HFFc6 (cell line): Measurements from ENCODE around the gene C4orf33. TPM values are rescaled to one million over a fixed set of nuclear protein-coding genes. Genes with fewer than 3 reads are reported as not detected.

Source experiments
- DNase-seq: peaks from one replicate; pipeline ENCODE4 v3.0.0-alpha.2; 2018
- H3K27ac Mint-ChIP-seq: 2 replicates; pipeline ENCODE4 v1.8.0; 2020; ENCODE audit warnings: mild to moderate bottlenecking, mixed read lengths
- H3K27me3 Mint-ChIP-seq: 2 replicates; pipeline ENCODE4 v1.8.0; 2021; ENCODE audit warnings: mild to moderate bottlenecking, moderate library complexity, mixed read lengths; ENCODE audit not compliant: insufficient read depth
- H3K36me3 Mint-ChIP-seq: 2 replicates; pipeline ENCODE4 v1.8.0; 2021; ENCODE audit warnings: low read depth, mixed read lengths
- H3K4me1 Mint-ChIP-seq: 2 replicates; pipeline ENCODE4 v1.8.0; 2020; ENCODE audit warnings: low read depth, mixed read lengths
- H3K4me3 Mint-ChIP-seq: 2 replicates; pipeline ENCODE4 v1.8.0; 2020; ENCODE audit warnings: mild to moderate bottlenecking, moderate library complexity, mixed read lengths
- H3K9me3 Mint-ChIP-seq: 2 replicates; pipeline ENCODE4 v1.8.0; 2020; ENCODE audit warnings: mild to moderate bottlenecking, mixed read lengths
- total RNA-seq, 6 experiments: library from RNA; stranded (reverse); fragmentation: NEBNext Ultra II Directional; extraction: Animal tissue kit (Norgen Biotek cat#: 25700); gene quantifications; 2 replicates in 1 of 6; 3 replicates in 5 of 6; pipeline ENCODE4 v1.2.3, GENCODE V29; 2021
- TF ChIP-seq, protein P1 (sequence below): fragments of 200-600 bp; sonication (generic); IDR thresholded peaks from 2 replicates; pipeline ENCODE4 v1.5.0; 2021; ENCODE audit warnings: antibody characterized with exemption, mild to moderate bottlenecking

The C4orf33 gene
- total RNA-seq, 6 experiments from 2014 or later: 7.6 to 10.3 (median 8.8) TPM

DNA sequence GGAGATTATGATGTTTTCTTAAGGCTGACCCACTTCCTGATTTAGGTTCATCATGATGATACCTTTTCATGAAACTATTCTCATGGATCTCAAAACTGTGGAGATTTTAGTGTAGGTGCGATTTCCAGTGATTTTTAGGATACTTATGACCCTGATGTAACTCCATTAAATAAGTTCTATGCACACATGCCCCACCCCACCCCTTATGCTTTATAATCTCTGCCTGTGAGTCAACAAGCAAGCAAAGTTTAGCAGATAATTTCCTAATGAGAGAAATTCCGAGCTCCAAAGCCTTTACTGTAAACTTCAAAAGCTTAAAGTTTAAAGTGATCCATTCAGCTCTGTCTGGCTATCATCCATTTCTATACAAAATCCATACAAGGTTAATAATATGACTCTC lies 56.4 kb downstream of the C4orf33 start:
- H3K9me3 Mint-ChIP-seq: no peaks in the 10 kb centered on the region
- H3K36me3 Mint-ChIP-seq: no peaks in the 10 kb centered on the region
- no peak overlapping the region for H3K4me3 Mint-ChIP-seq
- peaks cover 7% of the 10 kb centered on the region; the same call in 1 of the 2 replicates for H3K27me3 Mint-ChIP-seq
- no peak overlapping the region for H3K27ac Mint-ChIP-seq
- H3K4me1 Mint-ChIP-seq: no peaks in the 10 kb centered on the region
- no peak for DNase-seq
- TF ChIP-seq, protein P1, sequence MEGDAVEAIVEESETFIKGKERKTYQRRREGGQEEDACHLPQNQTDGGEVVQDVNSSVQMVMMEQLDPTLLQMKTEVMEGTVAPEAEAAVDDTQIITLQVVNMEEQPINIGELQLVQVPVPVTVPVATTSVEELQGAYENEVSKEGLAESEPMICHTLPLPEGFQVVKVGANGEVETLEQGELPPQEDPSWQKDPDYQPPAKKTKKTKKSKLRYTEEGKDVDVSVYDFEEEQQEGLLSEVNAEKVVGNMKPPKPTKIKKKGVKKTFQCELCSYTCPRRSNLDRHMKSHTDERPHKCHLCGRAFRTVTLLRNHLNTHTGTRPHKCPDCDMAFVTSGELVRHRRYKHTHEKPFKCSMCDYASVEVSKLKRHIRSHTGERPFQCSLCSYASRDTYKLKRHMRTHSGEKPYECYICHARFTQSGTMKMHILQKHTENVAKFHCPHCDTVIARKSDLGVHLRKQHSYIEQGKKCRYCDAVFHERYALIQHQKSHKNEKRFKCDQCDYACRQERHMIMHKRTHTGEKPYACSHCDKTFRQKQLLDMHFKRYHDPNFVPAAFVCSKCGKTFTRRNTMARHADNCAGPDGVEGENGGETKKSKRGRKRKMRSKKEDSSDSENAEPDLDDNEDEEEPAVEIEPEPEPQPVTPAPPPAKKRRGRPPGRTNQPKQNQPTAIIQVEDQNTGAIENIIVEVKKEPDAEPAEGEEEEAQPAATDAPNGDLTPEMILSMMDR: no peak

GRCh38 chr4:129153700-129154099 lies 57.7 kb downstream of the C4orf33 start:
- Mint-ChIP-seq H3K9me3 (no peaks in the 10 kb centered on the region), H3K27me3 (peaks cover 7% of the 10 kb centered on the region), H3K27ac (no peak overlapping the region), H3K4me3 (no peak overlapping the region), H3K36me3 (no peaks in the 10 kb centered on the region), H3K4me1 (no peaks in the 10 kb centered on the region)
- DNase-seq: no peak
- TF ChIP-seq, protein P1: no peak

DNA sequence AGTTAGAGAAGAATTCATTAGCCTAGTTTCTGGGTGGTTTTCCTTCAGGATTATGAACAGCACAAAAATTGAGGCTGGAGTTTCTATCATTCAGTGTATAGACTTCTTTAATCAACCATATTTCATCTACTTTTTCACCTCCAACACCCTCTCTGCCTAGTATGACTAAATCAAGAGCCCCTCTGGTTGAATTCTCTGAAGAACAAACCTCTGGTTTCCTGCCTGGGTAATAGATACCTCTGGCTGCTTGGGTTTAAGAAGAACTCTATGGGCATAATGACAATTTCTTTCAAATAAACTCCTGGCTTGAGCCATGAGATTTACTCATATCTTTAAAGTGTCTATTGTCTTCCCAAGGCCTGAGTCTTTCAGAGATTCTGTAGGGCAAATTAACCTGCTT lies 66.5 kb downstream of the C4orf33 start:
- DNase-seq: no peak
- Mint-ChIP-seq H3K27ac (no peak overlapping the region), H3K27me3 (peaks cover 3% of the 10 kb centered on the region), H3K4me3 (no peak overlapping the region), H3K4me1 (no peaks in the 10 kb centered on the region), H3K9me3 (no peaks in the 10 kb centered on the region), H3K36me3 (no peaks in the 10 kb centered on the region)
- TF ChIP-seq, protein P1: no peak

- no peaks in the 10 kb centered on the region for H3K9me3 Mint-ChIP-seq
- no peak overlapping the region for H3K4me3 Mint-ChIP-seq
- no peak for DNase-seq
- H3K4me1 Mint-ChIP-seq: no peaks in the 10 kb centered on the region
- H3K27me3 Mint-ChIP-seq: peaks cover 3% of the 10 kb centered on the region
- TF ChIP-seq, protein P1: no peak
- no peaks in the 10 kb centered on the region for H3K36me3 Mint-ChIP-seq
- no peak overlapping the region for H3K27ac Mint-ChIP-seq
Observed at GRCh38 chr4:129163427-129163826, 67.5 kb downstream of the C4orf33 start.

DNA sequence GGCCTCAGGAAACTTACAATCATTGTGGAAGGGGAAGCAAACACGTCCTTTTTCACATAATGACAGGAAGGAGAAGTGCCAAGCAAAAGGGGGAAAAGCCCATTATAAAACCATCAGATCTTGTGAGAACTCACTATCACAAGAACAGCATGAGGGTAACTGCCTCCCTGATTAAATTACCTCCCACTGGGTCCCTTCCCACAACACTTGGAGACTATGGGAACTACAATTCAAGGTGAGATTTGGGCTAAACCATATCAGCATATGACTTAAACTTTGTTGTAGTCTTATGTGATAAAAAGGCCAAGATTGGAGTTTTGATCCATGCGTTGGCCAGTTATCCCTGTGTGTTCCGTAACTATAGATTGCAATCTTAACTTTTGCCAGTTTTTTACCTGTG lies 68.3 kb downstream of the C4orf33 start:
- Mint-ChIP-seq H3K27ac (no peak overlapping the region), H3K4me1 (no peaks in the 10 kb centered on the region), H3K27me3 (peaks cover 3% of the 10 kb centered on the region), H3K4me3 (no peak overlapping the region), H3K9me3 (no peaks in the 10 kb centered on the region), H3K36me3 (no peaks in the 10 kb centered on the region)
- DNase-seq: no peak
- TF ChIP-seq, protein P1: no peak

Other genes with a start within 250 kb of the C4orf33 start
- gene SCLT1, start 2.6 kb upstream of the C4orf33 start, total RNA-seq: 10 to 100 TPM in 5 of 6 experiments, 1 to 10 TPM in 1; 8.3 to 13.5 (median 11.5) TPM